ENCODE results near the gene FCN2. TPM values are rescaled to one million over a fixed set of nuclear protein-coding genes. Genes with fewer than 3 reads are reported as not detected.

FCN2 gene
- total and polyA plus RNA-seq, 9 of the 15 experiments (the other 6 are each of a cell fraction or from before 2014, with no cell fraction given), result not detected

DNA sequence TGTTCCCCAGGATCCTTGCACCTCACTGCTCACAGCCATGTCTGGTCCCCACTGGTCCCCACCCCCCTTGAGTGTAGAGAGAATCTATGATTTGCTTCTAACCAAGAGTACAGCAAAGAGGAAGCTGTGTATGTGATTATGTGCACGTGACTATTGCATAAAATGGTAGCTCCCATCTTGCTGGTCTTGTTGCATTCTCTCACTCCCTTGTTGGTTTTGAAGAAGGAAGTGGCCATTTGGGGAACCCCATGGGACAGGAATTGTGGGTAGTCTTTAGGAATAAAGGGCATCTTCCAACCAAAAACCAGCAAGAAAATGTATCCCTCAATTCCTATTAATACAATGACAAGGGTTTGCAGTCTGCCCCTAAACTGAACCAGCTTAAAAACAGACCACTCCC, 5.2 kb upstream of the FCN2 start:
- no peak for TF ChIP-seq ZNF766 (CRISPR knock-in tag; conservative IDR thresholded peaks at IDR 0.05)
- TF ChIP-seq SRF (CRISPR knock-in tag; IDR thresholded peaks at IDR 0.05), result no peak
- TF ChIP-seq MTA1 (IDR thresholded peaks at IDR 0.05; ENCODE audit: borderline replicate concordance), result no peak
- no peak for TF ChIP-seq CCAR2 (IDR thresholded peaks at IDR 0.05; ENCODE audit: low read depth, low read length)
- TF ChIP-seq CHD1 (IDR thresholded peaks at IDR 0.05; ENCODE audit: low read length), result no peak
- TF ChIP-seq MED1 (CRISPR knock-in tag; IDR thresholded peaks at IDR 0.05; ENCODE audit: borderline replicate concordance), result no peak
- TF ChIP-seq XRCC4 (IDR thresholded peaks at IDR 0.05; ENCODE audit: extremely low read depth, insufficient read depth, insufficient read length), result no peak

More for the DNA sequence above, 5.2 kb upstream of the FCN2 start:
- Histone ChIP-seq H3K27ac (ENCODE audit: extremely low read depth, low read depth, low read length) (no peak overlapping the region), H3K4me2 (ENCODE audit: insufficient read depth, low read length) (no peak overlapping the region), H3K9me3 (replicated peaks; ENCODE audit: control insufficient read depth, insufficient read depth, low read depth, low read length) (no peaks in the 10 kb centered on the region), H3K36me3 (ENCODE audit: control insufficient read depth, insufficient read depth, low read length) (no peaks in the 10 kb centered on the region), H3K4me3 (no peak overlapping the region), H4K20me1 (replicated peaks; ENCODE audit: control insufficient read depth, insufficient read depth, low read length) (no peaks in the 10 kb centered on the region), H3K9me1 (ENCODE audit: control insufficient read depth, insufficient read depth, low read length) (no peaks in the 10 kb centered on the region), H3K4me1 (replicated peaks in 1 of 2; ENCODE audit: control insufficient read depth in 2 of 2, insufficient read depth in 2 of 2, low read length in 2 of 2) (no peaks in the 10 kb centered on the region), H3K27me3 (ENCODE audit: control insufficient read depth in 2 of 2, insufficient read depth in 2 of 2, low read length in 2 of 2) (peaks cover 0 to 19% of the 10 kb centered on the region in 2 experiments; a peak in 3 of 5 replicates), H3K79me2 (ENCODE audit: control insufficient read depth, insufficient read depth, low read length) (no peaks in the 10 kb centered on the region; the same call in 2 of the 3 replicates), H3K9ac (ENCODE audit: insufficient read depth in 1 of 2, low read depth in 2 of 2, low read length in 2 of 2) (no peak overlapping the region), H2AFZ (ENCODE audit: low read depth, low read length) (no peak overlapping the region)
- ChIA-PET POLR2A (no interaction called here), CTCF (ENCODE audit: low intra/inter-chr PET ratio) (no interaction called here)
- no peak for FAIRE-seq
- DNase-seq (ENCODE audit: extremely low read depth in 1 of 4, low spot score in 3 of 4), result no peak
- WGBS (ENCODE audit: insufficient coverage, low coverage, missing lambda C conversion rate), result 0% methylated on average over 1 of the region's 1 CpG
- intact Hi-C loops (cut with micrococcal nuclease) (no loop called here), in situ Hi-C loops (cut with MboI) (no loop called here)
- no peak for ATAC-seq
- BruUV-seq (replicated peaks), result no TSS peak

All from K562 (cell line).